GM18873 (cell line): ENCODE data around the gene TRAPPC2.
A peak's percentile ranks its signal among the peaks of the same experiment; 100 is the strongest.

ENCODE experiments used
- ATAC-seq: cut with Tn5 transposase; IDR thresholded peaks from one replicate; pipeline ENCODE4 v1.9.1; 2021; ENCODE audit warnings: mild to moderate bottlenecking, moderate library complexity, moderate number of reproducible peaks; ENCODE audit not compliant: unreplicated experiment, low FRiP score

Gene TRAPPC2

DNA sequence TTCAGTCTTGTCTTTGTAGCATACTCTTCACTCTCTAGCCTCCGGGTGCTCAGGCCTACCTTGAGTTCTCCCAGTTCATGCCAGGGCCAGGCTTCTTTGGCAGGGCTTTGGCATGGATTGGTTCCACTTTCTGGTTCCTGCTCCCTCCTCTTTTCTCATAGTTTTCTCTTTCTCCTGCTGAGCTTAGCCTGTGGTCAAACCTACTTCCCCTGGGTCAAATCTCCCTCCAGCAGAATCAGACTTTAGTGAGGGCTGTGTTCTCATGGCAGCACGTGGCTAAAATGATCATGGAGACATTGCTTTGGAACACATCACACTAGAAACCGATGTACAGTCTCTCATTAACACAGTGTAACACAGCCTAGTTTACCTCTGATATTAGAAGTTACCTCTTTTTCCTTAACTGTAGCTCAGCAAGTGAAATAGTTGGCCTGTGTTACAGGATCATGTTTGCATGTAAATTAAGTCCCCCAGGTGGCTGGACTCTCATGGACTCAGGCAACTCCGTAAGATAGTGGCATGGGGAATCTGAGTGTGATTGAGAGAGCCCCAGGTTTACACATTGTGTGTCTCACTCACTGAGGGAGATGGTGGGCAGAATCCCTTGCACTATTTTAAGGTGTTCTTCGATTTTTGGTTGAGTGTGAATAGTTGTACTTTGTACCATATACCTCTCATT lies 32.2 kb downstream of the TRAPPC2 start:
- ATAC-seq, result no peak

- no peak for ATAC-seq
Measured at GRCh38 chrX:13700380-13700779, 34.0 kb downstream of the TRAPPC2 start.

DNA sequence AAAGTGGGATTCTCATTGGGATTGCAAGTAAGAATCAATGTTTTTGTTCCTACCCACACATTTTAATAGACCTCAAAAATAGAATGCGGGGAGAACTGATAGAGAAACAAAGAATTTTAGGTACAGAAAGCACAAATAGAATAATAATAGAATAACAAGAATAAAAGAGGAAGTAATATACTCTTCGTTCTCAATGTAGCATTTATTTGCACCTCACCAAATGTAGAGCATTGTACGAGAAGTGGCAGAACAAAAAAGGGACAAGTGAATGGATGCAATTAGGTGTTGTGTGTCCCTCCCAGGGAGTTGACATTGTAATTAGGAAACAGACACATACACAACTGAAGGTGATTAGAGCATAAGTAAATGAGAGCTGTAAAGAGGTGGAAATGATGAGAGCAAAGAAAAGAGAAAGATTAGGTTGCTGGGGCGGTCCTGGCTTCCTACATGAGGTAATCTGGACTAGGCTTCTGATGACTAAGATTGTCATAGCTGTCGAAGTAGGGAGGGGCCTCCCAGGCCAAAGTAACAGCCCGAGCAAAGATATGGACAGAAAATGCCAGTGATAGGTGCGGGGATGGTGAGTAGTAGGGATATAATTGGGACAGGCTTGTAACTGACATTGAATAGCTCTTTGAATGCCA lies 35.1 kb downstream of the TRAPPC2 start:
- no peak for ATAC-seq

GRCh38 chrX:13698432-13698831 lies 36.0 kb downstream of the TRAPPC2 start:
- ATAC-seq, result no peak

- no peak for ATAC-seq
Measured at GRCh38 chrX:13697976-13698375, 36.4 kb downstream of the TRAPPC2 start.

- ATAC-seq, result no peak
Measured at GRCh38 chrX:13697455-13697854, 37.0 kb downstream of the TRAPPC2 start.

GRCh38 chrX:13695601-13696115 lies 38.8 kb downstream of the TRAPPC2 start:
- ATAC-seq, result no peak

DNA sequence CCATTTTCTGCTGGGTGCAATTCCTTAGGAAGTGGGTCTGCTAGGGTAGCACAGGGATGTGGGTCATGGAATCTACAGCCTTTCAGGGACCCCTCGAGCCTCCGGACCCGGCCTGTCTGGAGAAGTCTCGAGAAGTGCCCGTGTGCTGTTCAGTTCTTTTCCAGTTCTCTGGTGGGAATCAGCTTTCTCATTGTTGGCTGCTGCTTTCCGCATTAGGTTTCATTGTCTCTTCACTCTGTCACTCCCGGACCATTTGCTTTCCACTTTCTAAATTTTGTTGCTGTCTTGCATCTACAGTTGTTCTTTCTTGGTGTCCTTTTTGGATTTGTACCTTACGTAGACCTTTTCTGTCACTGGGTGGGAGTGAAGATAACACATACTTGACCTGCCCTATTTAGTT lies 39.4 kb downstream of the TRAPPC2 start:
- no peak for ATAC-seq

DNA sequence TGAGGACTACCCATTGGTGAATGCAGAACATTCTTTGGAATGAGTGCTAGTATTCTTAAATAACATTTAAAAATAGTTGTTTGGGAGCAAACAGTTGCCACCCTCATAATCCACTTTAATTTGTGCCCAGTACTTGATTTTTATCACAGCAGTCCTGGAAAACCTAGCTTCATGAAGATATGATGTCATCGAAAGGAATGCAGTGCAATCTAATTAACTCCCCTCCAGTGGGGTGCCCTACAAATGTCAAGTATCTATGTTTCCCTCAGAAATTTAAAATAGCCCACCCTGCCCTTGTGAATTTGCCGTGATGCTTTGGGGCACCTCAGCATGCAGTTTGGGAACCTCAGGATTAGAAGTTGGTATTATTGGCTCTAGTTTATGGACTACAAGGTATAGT lies 40.1 kb downstream of the TRAPPC2 start:
- ATAC-seq, result no peak

DNA sequence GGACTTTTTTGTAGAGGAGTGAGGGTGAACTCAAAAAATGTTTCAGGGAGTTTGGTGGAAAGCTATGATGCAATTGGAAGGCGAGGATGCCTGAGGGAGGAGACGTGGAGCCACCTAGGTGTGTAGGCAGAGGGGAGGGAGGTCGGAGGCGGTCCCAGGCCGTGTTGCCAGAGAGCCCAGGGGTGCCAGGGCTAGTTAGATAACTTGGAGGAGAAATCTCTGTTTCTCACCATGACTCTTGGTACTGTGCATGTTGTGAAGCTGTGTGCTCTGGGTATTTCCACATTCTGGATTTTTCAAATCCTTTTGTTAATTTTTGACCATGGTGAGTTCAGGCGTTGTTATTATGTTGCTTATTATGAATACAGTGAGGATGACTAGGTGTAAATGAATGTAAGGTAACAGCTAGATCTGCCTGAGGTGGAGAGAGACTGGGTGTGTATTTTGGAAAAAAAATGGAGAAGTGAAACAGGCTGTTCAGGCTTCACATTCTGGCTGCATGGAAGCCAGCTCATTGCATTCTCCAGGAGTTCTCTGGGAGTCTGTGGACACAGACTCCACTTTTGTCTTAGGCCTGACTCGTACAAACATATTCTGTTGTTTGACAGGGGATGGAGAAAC lies 41.0 kb downstream of the TRAPPC2 start:
- ATAC-seq, result no peak

- no peak for ATAC-seq
Measured at GRCh38 chrX:13692771-13693231, 41.6 kb downstream of the TRAPPC2 start.

DNA sequence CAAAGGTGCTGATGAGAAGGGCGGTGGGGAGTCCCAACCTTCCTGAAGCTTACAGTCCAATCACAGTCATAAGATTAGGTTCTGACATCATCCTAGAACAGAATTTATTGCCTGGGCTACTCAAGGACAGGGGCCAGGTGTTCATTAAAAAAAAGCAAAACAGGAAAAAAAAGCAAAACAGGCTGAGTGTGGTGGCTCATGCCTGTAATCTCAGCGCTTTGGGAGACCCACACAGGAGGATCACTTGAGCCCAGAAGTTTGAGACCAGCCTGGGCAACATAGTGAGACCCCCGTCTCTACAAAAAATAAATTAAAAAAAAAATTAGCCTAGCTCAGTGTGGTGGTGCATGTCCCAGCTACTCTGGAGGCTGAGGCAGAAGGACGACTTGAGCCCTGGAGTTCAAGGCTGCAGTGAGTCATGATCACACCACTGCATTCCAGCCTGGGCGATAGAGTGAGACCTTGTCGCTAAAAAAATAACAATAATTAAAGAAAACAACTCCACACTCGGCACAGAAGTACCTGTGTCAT lies 42.5 kb downstream of the TRAPPC2 start:
- ATAC-seq, result no peak

- ATAC-seq, result no peak
Measured at GRCh38 chrX:13690836-13691235, 43.6 kb downstream of the TRAPPC2 start.

GRCh38 chrX:13689741-13690211 lies 44.6 kb downstream of the TRAPPC2 start:
- no peak for ATAC-seq

- ATAC-seq, result peak; percentile 42
Measured at GRCh38 chrX:13688958-13689740, 45.3 kb downstream of the TRAPPC2 start, which contains the start of gene RAB9A. TSS of gene RAB9A (plus strand) at chrX:13689128. CDS start at chrX:13708747, 19,619 bp downstream.

GRCh38 chrX:13688384-13688957 lies 45.9 kb downstream of the TRAPPC2 start:
- no peak for ATAC-seq

DNA sequence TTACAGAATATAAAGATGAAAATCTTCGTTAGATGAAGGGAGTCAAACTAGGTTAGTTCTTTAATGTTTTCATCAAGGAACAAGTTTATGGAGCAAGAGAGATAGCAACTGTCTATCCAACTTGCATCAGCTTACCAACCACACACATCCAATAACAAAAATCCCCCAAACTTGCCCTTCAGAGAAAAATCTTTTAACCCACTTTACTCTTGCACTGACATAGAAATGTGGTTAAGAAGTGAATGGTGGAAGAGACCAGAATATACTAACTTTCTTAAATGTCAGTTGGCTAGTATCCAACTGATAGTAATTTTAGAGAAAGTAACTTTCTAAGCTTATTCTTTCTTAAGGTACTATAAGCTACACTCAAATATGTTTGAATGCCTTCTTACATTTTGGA lies 47.2 kb downstream of the TRAPPC2 start:
- no peak for ATAC-seq

- ATAC-seq, result no peak
Measured at GRCh38 chrX:13685126-13685763, 49.2 kb downstream of the TRAPPC2 start.

- ATAC-seq, result no peak
Measured at GRCh38 chrX:13684361-13684760, 50.1 kb downstream of the TRAPPC2 start.
